Epithelial cell of esophagus (primary cell): ENCODE results near the gene RTF1.

Experiments used
- DNase-seq: peaks from one replicate; pipeline ENCODE4 v3.0.0; 2010; ENCODE audit warnings: low read depth
- H3K4me3 ChIP-seq: 2 replicates; pipeline ENCODE4 v1.5.1; 2011; ENCODE audit warnings: mild to moderate bottlenecking, low read length, control low read depth
- TF ChIP-seq, protein P1 (sequence below): IDR thresholded peaks from 2 replicates; pipeline ENCODE4 v1.5.1; 2011; ENCODE audit warnings: low read depth, mild to moderate bottlenecking, low read length, control low read depth, inconsistent platforms; ENCODE audit not compliant: insufficient read depth; ENCODE audit errors: missing control alignments

Gene RTF1

GRCh38 chr15:41512940-41513505 lies 96.1 kb downstream of the RTF1 start:
- no peak overlapping the region for H3K4me3 ChIP-seq
- TF ChIP-seq, protein P1, sequence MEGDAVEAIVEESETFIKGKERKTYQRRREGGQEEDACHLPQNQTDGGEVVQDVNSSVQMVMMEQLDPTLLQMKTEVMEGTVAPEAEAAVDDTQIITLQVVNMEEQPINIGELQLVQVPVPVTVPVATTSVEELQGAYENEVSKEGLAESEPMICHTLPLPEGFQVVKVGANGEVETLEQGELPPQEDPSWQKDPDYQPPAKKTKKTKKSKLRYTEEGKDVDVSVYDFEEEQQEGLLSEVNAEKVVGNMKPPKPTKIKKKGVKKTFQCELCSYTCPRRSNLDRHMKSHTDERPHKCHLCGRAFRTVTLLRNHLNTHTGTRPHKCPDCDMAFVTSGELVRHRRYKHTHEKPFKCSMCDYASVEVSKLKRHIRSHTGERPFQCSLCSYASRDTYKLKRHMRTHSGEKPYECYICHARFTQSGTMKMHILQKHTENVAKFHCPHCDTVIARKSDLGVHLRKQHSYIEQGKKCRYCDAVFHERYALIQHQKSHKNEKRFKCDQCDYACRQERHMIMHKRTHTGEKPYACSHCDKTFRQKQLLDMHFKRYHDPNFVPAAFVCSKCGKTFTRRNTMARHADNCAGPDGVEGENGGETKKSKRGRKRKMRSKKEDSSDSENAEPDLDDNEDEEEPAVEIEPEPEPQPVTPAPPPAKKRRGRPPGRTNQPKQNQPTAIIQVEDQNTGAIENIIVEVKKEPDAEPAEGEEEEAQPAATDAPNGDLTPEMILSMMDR = no peak
- no peak for DNase-seq

- DNase-seq = no peak
- TF ChIP-seq, protein P1 = no peak
- H3K4me3 ChIP-seq = no peak within 1 kb of the TSS
These were observed 96.8 kb downstream of the RTF1 start, which contains the start of gene LTK for GRCh38 chr15:41513506-41514227. TSS of gene LTK (minus strand) at chr15:41513827. CDS start at chr15:41513709, 118 bp downstream.

GRCh38 chr15:41517895-41518449 lies 101.1 kb downstream of the RTF1 start:
- H3K4me3 ChIP-seq = no peak overlapping the region
- TF ChIP-seq, protein P1 = no peak
- no peak for DNase-seq

DNA sequence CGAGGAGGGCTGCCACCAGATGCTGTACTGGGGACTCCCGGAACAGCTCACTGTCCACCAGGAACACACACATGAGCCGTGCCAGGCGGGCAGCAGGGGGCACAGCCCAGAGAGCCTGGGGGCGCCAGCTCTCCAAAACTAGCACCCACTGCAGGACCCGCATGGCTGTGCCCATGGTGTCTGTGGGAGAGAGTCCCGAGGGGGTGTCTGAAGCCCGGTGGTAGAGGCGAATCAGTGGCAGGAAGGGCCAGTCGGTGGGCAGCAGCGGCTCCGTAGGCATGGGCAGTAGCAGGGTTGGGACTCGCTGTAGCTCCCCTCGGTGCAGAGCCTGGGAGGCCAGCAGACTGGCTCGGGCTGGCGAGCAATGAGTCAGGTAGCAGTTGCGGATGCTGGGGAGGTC lies 103.7 kb downstream of the RTF1 start:
- TF ChIP-seq, protein P1 = no peak
- DNase-seq = no peak
- H3K4me3 ChIP-seq = no peak overlapping the region

DNA sequence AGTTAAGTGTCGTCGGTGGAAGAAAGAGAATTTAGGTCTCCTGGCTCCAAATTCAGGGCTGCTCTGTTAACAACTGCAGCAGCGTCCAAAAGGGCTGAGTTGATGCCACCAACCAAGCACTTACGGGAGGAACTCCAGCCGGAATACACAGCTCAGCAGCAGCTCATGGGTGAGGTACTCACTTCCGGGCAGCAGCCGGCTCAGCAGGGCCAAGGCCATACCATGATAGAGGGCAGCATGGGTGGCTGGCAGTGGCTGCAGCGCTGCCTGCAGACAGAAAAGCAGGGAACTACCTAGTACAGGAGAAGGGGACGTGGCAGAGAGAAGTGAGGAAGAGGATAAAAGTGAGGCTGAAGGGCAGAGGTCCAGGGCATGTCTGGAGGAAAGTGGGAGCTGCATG lies 104.7 kb downstream of the RTF1 start:
- TF ChIP-seq, protein P1 = no peak
- no peak overlapping the region for H3K4me3 ChIP-seq
- DNase-seq = no peak

- H3K4me3 ChIP-seq = no peak overlapping the region
- no peak for DNase-seq
- TF ChIP-seq, protein P1 = no peak
These were observed 106.2 kb downstream of the RTF1 start for GRCh38 chr15:41523097-41523496.

DNA sequence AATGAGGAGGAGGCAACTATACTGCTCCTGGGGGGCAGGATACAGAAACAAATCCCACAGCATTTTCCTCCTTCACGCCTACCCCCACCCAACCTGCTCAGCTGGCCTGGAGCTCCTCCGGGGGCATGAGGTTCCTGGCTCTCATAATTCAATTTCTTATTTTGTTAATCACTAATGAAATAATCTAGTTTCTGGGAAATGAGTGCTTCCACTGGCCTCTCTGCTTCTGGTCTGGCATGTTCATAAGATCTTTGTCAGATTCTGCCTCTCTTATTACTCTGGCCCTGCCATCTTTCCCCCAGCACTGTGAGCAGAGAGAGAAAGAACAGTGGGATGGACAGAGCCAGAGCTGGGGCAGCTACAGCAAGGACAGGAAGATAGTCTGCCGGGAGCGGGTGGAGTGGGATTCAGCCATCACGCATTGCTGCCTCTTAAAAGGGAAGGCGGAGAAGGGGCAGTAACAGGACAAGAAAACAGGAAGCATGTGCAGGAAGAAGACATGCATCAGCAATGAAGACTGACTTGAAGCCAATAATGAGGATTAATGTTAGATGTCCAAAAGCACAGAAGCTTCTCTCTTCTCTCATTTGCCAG lies 113.6 kb downstream of the RTF1 start:
- no peak for DNase-seq
- TF ChIP-seq, protein P1 = no peak
- H3K4me3 ChIP-seq = no peak overlapping the region
